Muscle layer of colon (tissue), 2 donors: ENCODE results near the gene MED22.
"Not testable (repeated sequence)": the region's sequence is repeated elsewhere in the genome, so short reads cannot be mapped to it uniquely, and the experiment has no call there.

Source experiments
- H3K27ac ChIP-seq: one replicate; pipeline ENCODE4 v1.7.0; 2013; ENCODE audit warnings: low read depth, mild to moderate bottlenecking, low read length, moderate library complexity
- H3K27me3 ChIP-seq, 2 donors: one replicate each; pipeline ENCODE4 v1.7.0; 2013; ENCODE audit warnings: low read length in 2 of 2, mild to moderate bottlenecking in 2 of 2; ENCODE audit not compliant: insufficient read depth in 2 of 2, control insufficient read depth in 1 of 2
- H3K36me3 ChIP-seq: one replicate; pipeline ENCODE4 v1.7.0; 2013; ENCODE audit warnings: mild to moderate bottlenecking, low read length; ENCODE audit not compliant: insufficient read depth
- H3K4me1 ChIP-seq: one replicate; pipeline ENCODE4 v1.7.0; 2013; ENCODE audit warnings: mild to moderate bottlenecking, low read length; ENCODE audit not compliant: insufficient read depth
- H3K4me3 ChIP-seq, 2 donors: one replicate each; pipeline ENCODE4 v1.7.0; 2013; ENCODE audit warnings: low read length in 2 of 2, low read depth in 1 of 2, mild to moderate bottlenecking in 1 of 2, moderate library complexity in 1 of 2
- H3K9ac ChIP-seq: one replicate; pipeline ENCODE4 v1.7.0; 2013; ENCODE audit warnings: low read length
- H3K9me3 ChIP-seq: one replicate; pipeline ENCODE4 v1.7.0; 2013; ENCODE audit warnings: mild to moderate bottlenecking, low read length
- donor health status: abdominal sarcoma.
- donor health status: Adenocarcinoma of cecum.

The MED22 gene

GRCh38 chr9:133332381-133332730 is 15.6 kb downstream of the MED22 start:
- Histone ChIP-seq H3K36me3 (peaks cover 47% of the 10 kb centered on the region), H3K27ac (no peak overlapping the region), H3K9me3 (no peaks in the 10 kb centered on the region), H3K9ac (no peak overlapping the region), H3K27me3 (no peaks in the 10 kb centered on the region), H3K4me1 (peaks cover 21% of the 10 kb centered on the region), H3K4me3 (no peak overlapping the region)

DNA sequence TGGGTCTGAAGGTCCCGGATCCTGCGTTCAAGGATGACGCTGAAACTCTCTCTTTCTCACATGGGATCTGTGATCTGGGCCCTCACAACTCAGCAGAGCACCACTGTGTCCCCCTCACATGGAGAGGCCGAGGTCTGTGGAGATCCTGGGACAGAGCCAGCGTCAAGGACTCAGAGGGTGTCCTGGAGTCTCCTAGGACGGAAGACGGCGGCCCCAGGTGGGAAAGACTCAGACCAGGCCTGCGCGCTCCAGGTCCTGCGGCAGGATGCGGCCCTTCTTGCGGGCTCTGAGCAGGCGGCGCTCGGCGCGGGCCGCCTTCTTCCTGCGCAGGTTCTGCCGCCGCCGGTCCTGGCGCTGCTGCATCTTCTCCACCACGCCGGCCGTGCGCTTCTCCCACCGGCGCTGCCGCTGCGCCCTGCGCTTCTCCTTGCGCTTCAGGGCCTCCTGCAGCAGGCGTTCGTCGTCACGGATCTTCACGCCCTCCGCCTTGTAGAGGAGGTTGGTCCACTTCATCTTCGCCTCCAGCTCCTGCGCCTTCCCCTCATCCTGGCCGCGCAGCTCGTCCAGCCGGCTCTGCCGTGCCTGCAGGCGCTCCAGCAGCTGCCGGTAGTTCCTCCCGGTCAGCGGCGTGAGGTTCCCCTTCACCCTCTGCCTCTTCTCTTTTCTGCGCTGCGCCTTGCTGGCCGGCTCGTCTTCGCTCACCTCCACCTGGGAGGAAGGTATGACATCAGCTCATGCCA is 16.1 kb downstream of the MED22 start:
- no peak overlapping the region for H3K9ac ChIP-seq
- peaks cover 47% of the 10 kb centered on the region for H3K36me3 ChIP-seq
- peaks cover 21% of the 10 kb centered on the region for H3K4me1 ChIP-seq

GRCh38 chr9:133331221-133331620 is 16.7 kb downstream of the MED22 start:
- Histone ChIP-seq H3K27me3 (no peaks in the 10 kb centered on the region), H3K27ac (no peak overlapping the region), H3K4me1 (peaks cover 17% of the 10 kb centered on the region), H3K9ac (no peak overlapping the region), H3K36me3 (peaks cover 47% of the 10 kb centered on the region), H3K9me3 (no peaks in the 10 kb centered on the region), H3K4me3 (no peak overlapping the region)

More for the DNA sequence above, 16.1 kb downstream of the MED22 start:
- H3K27ac ChIP-seq, result no peak overlapping the region
- H3K9me3 ChIP-seq, result no peaks in the 10 kb centered on the region
- H3K4me3 ChIP-seq, result no peak overlapping the region
- no peaks in the 10 kb centered on the region for H3K27me3 ChIP-seq

GRCh38 chr9:133329306-133330156 is 18.4 kb downstream of the MED22 start:
- Histone ChIP-seq H3K4me1 (peaks cover 11% of the 10 kb centered on the region), H3K36me3 (peaks cover 45% of the 10 kb centered on the region)
- H3K4me3 ChIP-seq, H3K9ac ChIP-seq, H3K27ac ChIP-seq, H3K9me3 ChIP-seq, H3K27me3 ChIP-seq: not testable (repeated sequence)

DNA sequence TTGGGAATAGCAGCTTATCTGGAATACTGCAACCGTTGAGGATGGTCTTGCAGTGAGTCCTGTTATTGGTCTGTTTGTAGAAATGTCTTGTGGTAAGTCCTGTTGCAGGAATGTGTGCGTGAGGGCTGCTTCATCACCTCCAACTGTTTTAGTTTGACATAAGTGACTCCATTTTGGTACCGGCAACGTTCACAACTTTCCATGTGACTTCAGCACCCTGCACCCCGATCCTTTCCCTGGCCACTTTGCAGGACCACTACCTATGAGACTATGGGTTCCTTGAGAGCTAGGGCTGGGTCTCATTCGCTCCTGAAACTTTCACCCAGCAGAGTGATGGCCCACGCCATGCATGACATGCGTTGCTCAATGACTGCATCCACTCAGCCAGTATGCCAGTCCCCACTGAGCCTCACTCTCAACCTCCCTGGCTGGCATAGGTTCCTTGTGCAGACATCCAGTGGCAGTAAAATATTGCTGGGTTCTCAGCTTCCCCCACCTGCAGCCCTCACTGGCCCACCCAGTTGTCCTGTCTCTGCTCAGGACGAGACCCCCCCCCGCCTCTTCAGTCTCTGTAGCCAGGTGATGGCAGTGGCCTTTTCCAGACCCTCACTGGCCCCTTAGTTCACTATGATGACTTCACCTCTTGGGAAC is 20.0 kb downstream of the MED22 start:
- Histone ChIP-seq H3K9me3 (no peaks in the 10 kb centered on the region), H3K4me3 (no peak overlapping the region), H3K9ac (no peak overlapping the region), H3K4me1 (no peaks in the 10 kb centered on the region), H3K36me3 (peaks cover 30% of the 10 kb centered on the region), H3K27ac (no peak overlapping the region), H3K27me3 (no peaks in the 10 kb centered on the region)

DNA sequence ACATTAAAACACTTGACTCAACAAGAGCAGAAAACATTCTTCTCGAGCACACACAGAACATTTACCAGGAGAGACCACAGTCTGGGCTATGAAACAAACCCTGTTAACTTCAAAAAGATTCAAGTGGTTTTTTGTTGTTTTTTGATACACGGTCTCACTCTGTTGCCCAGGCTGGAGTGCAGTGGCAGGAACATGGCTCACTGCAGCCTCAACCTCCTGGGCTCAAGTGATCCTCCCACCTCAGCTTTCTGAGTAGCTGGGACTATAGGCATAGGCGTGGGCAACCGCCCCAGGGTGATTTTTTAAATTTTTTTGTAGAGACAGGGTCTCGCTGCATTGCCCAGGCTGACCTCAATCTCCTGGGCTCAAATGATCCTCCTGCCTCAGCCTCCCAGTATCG is 20.9 kb downstream of the MED22 start:
- not testable (repeated sequence) for H3K27ac ChIP-seq

GRCh38 chr9:133323991-133324703 is 23.8 kb downstream of the MED22 start:
- no peaks in the 10 kb centered on the region for H3K27me3 ChIP-seq
- no peak overlapping the region for H3K27ac ChIP-seq
- H3K9me3 ChIP-seq, result no peaks in the 10 kb centered on the region
- no peaks in the 10 kb centered on the region for H3K4me1 ChIP-seq
- no peaks in the 10 kb centered on the region for H3K36me3 ChIP-seq
- no peak overlapping the region for H3K9ac ChIP-seq
- H3K4me3 ChIP-seq, result no peak overlapping the region

More for the DNA sequence above, 20.9 kb downstream of the MED22 start:
- H3K36me3 ChIP-seq, result peaks cover 20% of the 10 kb centered on the region
- not testable (repeated sequence) for H3K9me3 ChIP-seq, H3K9ac ChIP-seq, H3K4me1 ChIP-seq, H3K27me3 ChIP-seq, H3K4me3 ChIP-seq

DNA sequence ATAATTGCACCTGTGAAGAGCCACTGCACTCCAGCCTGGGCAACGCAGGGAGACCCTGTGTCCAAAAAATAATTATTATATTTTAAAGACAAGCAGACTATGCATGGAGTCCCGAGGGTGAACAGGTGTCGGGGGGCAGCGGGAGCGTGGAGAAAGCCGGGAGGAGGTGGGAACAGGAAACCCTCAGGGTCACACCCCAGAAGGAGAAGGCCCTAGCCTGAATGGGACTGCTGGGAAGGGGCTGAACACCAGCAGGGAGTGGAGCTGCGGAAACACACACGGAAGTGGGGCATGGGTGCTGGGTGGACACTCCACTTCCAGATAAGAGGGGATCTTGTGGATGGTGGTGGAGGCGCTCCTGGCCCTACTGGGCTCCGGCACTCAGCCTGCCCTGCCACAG is 24.7 kb downstream of the MED22 start:
- H3K27me3 ChIP-seq, result no peaks in the 10 kb centered on the region
- H3K4me1 ChIP-seq, result no peaks in the 10 kb centered on the region
- H3K36me3 ChIP-seq, result no peaks in the 10 kb centered on the region
- H3K4me3 ChIP-seq, result no peak overlapping the region
- no peak overlapping the region for H3K9ac ChIP-seq
- H3K9me3 ChIP-seq, result no peaks in the 10 kb centered on the region
- no peak overlapping the region for H3K27ac ChIP-seq

- H3K36me3 ChIP-seq, result no peaks in the 10 kb centered on the region
- H3K9me3 ChIP-seq, result no peaks in the 10 kb centered on the region
- H3K27me3 ChIP-seq, result no peaks in the 10 kb centered on the region
- H3K4me3 ChIP-seq, result no peak overlapping the region
- no peak overlapping the region for H3K27ac ChIP-seq
- no peaks in the 10 kb centered on the region for H3K4me1 ChIP-seq
- no peak overlapping the region for H3K9ac ChIP-seq
Measured at GRCh38 chr9:133322701-133323100, 25.2 kb downstream of the MED22 start.

GRCh38 chr9:133321411-133321935 is 26.5 kb downstream of the MED22 start:
- no peak overlapping the region for H3K27ac ChIP-seq
- no peaks in the 10 kb centered on the region for H3K4me1 ChIP-seq
- no peaks in the 10 kb centered on the region for H3K27me3 ChIP-seq
- no peak overlapping the region for H3K4me3 ChIP-seq
- H3K36me3 ChIP-seq, result no peaks in the 10 kb centered on the region
- H3K9ac ChIP-seq, result no peak overlapping the region
- no peaks in the 10 kb centered on the region for H3K9me3 ChIP-seq

- H3K4me1 ChIP-seq, result no peaks in the 10 kb centered on the region
- H3K27me3 ChIP-seq, result no peaks in the 10 kb centered on the region
- H3K27ac ChIP-seq, result no peak overlapping the region
- H3K9me3 ChIP-seq, result no peaks in the 10 kb centered on the region
- no peak overlapping the region for H3K4me3 ChIP-seq
- no peaks in the 10 kb centered on the region for H3K36me3 ChIP-seq
- no peak overlapping the region for H3K9ac ChIP-seq
Measured at GRCh38 chr9:133320421-133320881, 27.5 kb downstream of the MED22 start.
